Thoracic aorta (tissue), 2 donors: ENCODE results near the gene ZNRF1. TPM values are rescaled to one million over a fixed set of nuclear protein-coding genes. Genes with fewer than 3 reads are reported as not detected.
A peak's percentile ranks its signal among the peaks of the same experiment; 100 is the strongest.

Source experiments
- ATAC-seq: fragments of 150-250 bp; one replicate; pipeline ENCODE4 v1.8.0; 2017; ENCODE audit warnings: low read depth; ENCODE audit not compliant: insufficient number of reproducible peaks, low FRiP score
- DNase-seq: peaks from one replicate; pipeline ENCODE4 v3.0.0-alpha.2; 2020; ENCODE audit warnings: low spot score
- H3K27ac ChIP-seq, 2 donors: fragments of 200-600 bp; sonication (generic); 1 replicate in 1 of 2; 2 replicates in 1 of 2; pipeline ENCODE4 v1.5.1; 2016; ENCODE audit warnings: mild to moderate bottlenecking in 2 of 2, moderate library complexity in 2 of 2
- H3K27me3 ChIP-seq: fragments of 200-600 bp; sonication (generic); replicated peaks from 2 replicates; pipeline ENCODE4 v1.6.0; 2016; ENCODE audit warnings: mild to moderate bottlenecking; ENCODE audit not compliant: insufficient read depth
- H3K36me3 ChIP-seq: fragments of 200-600 bp; sonication (generic); one replicate; pipeline ENCODE4 v1.5.1; 2016
- H3K4me1 ChIP-seq, 2 donors: fragments of 200-600 bp; sonication (generic); 1 replicate in 1 of 2; 2 replicates in 1 of 2; pipeline versions ENCODE4 v1.5.1 to v1.6.0; 2016; ENCODE audit warnings: low read depth in 2 of 2, mild to moderate bottlenecking in 1 of 2; ENCODE audit not compliant: control insufficient read depth in 1 of 2
- H3K4me3 ChIP-seq: fragments of 200-600 bp; sonication (generic); 2 replicates; pipeline ENCODE4 v1.5.1; 2016; ENCODE audit warnings: mild to moderate bottlenecking
- H3K9me3 ChIP-seq: fragments of 200-600 bp; sonication (generic); 2 replicates; pipeline ENCODE4 v1.5.1; 2016
- CTCF ChIP-seq: fragments of 200-600 bp; sonication (generic); IDR thresholded peaks from one replicate; pipeline ENCODE4 v1.5.1; 2019; ENCODE audit warnings: antibody characterized with exemption
- total RNA-seq, 2 donors: library from RNA; depleted of rRNA; stranded (reverse); fragments of >200 nt; gene quantifications; one replicate each; pipeline versions ENCODE4 v1.1.0 to v1.2.3, GENCODE V29; 2016

ZNRF1 gene
- total RNA-seq, 2 donors from 2014 or later = 16.9 to 27.1 TPM

GRCh38 chr16:75096656-75097055, 97.8 kb downstream of the ZNRF1 start:
- H3K27ac ChIP-seq = peak overlapping the region in 1 of 2 donors; percentile 13
- no peaks in the 10 kb centered on the region for H3K27me3 ChIP-seq
- ATAC-seq (no peak), DNase-seq (no peak)
- H3K4me3 ChIP-seq = no peak overlapping the region
- no peaks in the 10 kb centered on the region for H3K36me3 ChIP-seq
- peak; percentile 24 for TF ChIP-seq CTCF
- peaks cover 0 to 28% of the 10 kb centered on the region in 2 donors for H3K4me1 ChIP-seq
- H3K9me3 ChIP-seq = no peaks in the 10 kb centered on the region

DNA sequence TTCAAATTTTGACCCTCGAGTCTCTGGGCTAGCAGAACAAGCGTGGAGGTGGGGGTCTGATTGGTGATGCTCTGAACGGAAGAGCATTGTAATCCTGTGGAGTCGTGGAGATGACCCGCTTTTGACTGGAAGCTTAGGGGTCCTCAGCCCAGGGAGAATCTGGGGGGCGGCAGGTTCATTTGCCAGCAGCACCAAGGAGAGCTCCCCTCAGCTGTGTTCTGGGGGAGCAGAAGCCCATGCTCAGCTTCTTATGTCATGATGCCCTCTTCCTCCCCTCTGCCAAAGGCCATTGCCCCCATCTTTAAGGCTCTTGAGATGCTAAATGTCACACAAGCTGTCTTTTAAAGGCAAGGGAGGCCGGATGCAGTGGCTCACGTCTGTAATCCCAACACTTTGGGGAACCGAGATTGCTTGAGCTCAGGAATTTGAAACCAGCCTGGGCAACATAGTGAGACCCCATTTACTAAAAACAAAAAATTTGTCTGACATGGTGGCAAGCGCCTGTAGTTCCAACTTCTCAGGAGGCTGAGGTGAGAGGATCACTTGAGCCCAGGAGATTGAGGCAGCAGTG, 98.5 kb downstream of the ZNRF1 start:
- ATAC-seq (no peak), DNase-seq (no peak)
- H3K36me3 ChIP-seq = no peaks in the 10 kb centered on the region
- H3K27me3 ChIP-seq = no peaks in the 10 kb centered on the region
- H3K4me3 ChIP-seq = no peak overlapping the region
- H3K4me1 ChIP-seq = peaks cover 0 to 28% of the 10 kb centered on the region in 2 donors
- peak overlapping the region in 1 of 2 donors; percentile 13 for H3K27ac ChIP-seq
- no peak for TF ChIP-seq CTCF
- H3K9me3 ChIP-seq = no peaks in the 10 kb centered on the region

DNA sequence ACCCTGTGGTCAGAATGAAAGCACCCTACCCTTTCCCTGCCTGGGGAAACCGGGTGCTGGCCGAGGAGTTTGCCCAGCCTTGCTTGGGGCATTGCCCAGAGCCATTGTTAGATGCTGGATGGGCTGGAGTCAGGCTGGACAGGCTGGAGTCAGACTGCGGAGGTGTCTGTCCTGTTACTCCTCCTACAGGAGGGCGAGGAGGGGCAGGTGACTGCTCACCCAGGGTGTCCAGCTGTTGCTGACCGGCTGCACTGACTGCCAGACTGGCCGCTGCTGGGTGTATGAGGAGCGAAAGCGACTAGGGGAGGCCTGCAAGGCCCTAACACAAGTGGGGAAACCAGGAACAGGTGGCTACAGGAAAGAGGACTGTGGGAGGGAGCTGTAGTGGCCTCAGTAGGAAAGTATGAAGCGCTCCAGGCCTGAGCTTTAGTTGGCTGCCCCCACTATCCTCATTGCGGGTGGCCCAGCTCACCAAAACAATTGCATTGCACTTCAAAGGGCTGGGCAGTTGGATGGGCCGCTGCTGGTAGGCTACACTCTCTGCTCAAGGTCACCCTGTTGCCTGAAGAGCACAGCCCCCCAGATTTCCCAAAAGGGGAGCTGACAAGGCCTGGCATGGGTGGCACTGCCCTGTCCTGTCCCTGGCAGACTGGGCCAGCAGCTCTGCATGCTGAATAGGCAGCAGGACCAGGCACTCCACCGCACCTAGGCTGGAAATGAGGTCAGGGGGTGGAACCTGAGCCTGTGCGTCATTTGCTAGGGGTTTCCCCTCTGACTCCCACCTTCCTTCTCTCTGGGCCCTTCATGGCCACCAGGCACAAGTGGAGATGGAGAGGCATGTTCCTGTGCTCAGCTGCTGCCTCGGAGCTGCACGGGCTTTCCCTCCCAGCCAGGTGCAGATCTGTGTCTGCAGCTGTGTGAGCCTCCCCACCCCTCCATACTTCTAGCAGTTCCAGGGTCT, 99.4 kb downstream of the ZNRF1 start:
- H3K27ac ChIP-seq = no peak overlapping the region
- H3K9me3 ChIP-seq = no peaks in the 10 kb centered on the region
- no peaks in the 10 kb centered on the region for H3K36me3 ChIP-seq
- peaks cover 0 to 28% of the 10 kb centered on the region in 2 donors for H3K4me1 ChIP-seq
- no peak overlapping the region for H3K4me3 ChIP-seq
- H3K27me3 ChIP-seq = no peaks in the 10 kb centered on the region
- DNase-seq (no peak), ATAC-seq (no peak)
- TF ChIP-seq CTCF = no peak

DNA sequence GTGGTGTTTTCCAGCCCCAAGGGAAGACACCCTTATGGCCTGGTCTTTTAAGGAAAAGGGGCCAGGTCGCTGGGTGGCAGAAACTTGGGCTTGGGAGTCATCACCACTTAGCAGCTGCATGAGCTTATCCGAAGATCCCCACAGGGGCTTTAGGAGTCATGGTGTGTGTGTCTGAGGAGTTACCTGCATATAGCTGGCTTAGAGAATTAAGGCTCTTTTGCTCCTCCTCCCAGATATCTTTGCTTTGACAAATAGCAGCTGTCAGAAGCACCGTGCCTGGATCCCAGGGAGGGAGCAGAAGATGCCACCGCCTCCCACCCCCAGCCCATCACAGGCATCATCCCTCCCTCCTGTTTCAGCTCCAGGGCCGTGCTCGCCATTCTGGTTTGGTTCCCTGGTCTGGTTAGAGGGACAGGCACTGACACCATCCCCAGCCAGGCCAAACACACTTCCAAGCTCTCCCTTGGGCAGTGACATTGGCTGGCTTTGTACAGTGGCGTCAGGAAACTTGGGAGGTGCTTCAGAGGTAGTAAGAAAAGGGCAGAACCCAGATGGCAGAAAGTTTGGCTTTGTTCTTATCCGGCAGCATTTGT, 100.3 kb downstream of the ZNRF1 start:
- Histone ChIP-seq H3K36me3 (no peaks in the 10 kb centered on the region), H3K9me3 (no peaks in the 10 kb centered on the region), H3K27ac (no peak overlapping the region), H3K4me3 (no peak overlapping the region), H3K4me1 (peaks cover 0 to 28% of the 10 kb centered on the region in 2 donors), H3K27me3 (no peaks in the 10 kb centered on the region)
- TF ChIP-seq CTCF = no peak
- ATAC-seq (no peak), DNase-seq (no peak)
